ENCODE measurements around the gene EXD2.
"Not testable (repeated sequence)": the region's sequence is repeated elsewhere in the genome, so short reads cannot be mapped to it uniquely, and the experiment has no call there.

Gene EXD2

GRCh38 chr14:69284170-69284569 lies 92.9 kb downstream of the EXD2 start:
- DNase-seq = no peak

- no peak for DNase-seq
Measured at GRCh38 chr14:69285661-69286255, 94.5 kb downstream of the EXD2 start.

GRCh38 chr14:69287098-69288010 lies 96.1 kb downstream of the EXD2 start:
- no peak for DNase-seq

- peak in 1 of 2 experiments; percentile 14 for DNase-seq
Measured at GRCh38 chr14:69288011-69288771, 96.9 kb downstream of the EXD2 start.

GRCh38 chr14:69288956-69289705 lies 97.8 kb downstream of the EXD2 start:
- DNase-seq = no peak

- DNase-seq = no peak
Measured at GRCh38 chr14:69289811-69290520, 98.7 kb downstream of the EXD2 start.

GRCh38 chr14:69290881-69291280 lies 99.6 kb downstream of the EXD2 start:
- not testable (repeated sequence) for DNase-seq

- no peak for DNase-seq
Measured at GRCh38 chr14:69291396-69291795, 100.1 kb downstream of the EXD2 start.

- DNase-seq = no peak
Measured at GRCh38 chr14:69291891-69292561, 100.7 kb downstream of the EXD2 start.

All from SHP77 (cell line).